Measurements from ENCODE around the gene EMILIN2. TPM values are rescaled to one million over a fixed set of nuclear protein-coding genes. Genes with fewer than 3 reads are reported as not detected.
"Not testable (repeated sequence)": the region's sequence is repeated elsewhere in the genome, so short reads cannot be mapped to it uniquely, and the experiment has no call there.

EMILIN2 gene
- total RNA-seq, 1 donor from 2014 or later: 27.9 TPM

DNA sequence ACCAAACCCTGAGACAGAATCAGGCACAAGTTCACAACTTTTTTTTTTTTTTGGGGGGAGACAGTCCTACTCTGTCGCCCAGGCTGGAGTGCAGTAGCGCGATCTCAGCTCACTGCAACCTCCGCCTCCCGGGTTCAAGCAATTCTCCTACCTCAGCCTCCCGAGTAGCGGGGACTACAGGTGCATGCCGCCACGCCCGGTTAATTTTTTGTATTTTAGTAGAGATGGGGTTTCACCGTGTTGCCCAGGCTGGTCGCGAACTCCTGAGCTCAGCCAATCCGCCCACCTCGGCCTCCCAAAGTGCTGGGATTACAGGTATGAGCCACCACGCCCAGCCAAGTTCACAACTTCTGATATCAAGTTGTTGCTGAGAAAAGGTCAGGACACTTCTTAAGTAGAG lies 68.7 kb downstream of the EMILIN2 start:
- DNase-seq: not testable (repeated sequence)

DNA sequence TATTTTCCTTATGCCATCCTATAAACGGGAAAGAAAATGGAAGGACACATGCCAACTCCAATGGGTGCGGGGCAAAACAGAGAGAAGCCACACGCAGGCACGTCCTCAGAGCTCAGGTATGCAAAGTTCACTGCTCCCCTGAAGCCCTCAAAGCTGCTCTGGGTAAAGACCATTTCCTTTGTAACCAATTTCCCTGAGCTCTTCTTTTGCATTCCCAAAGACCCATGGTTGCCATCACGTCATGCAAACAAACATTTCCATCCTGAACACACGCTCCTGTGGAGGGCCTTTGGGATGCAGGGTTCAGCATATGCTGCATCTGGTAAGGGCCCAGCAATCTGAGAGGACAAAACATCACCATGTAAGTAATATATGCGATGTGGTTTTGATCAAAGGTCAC lies 69.4 kb downstream of the EMILIN2 start:
- DNase-seq: no peak

DNA sequence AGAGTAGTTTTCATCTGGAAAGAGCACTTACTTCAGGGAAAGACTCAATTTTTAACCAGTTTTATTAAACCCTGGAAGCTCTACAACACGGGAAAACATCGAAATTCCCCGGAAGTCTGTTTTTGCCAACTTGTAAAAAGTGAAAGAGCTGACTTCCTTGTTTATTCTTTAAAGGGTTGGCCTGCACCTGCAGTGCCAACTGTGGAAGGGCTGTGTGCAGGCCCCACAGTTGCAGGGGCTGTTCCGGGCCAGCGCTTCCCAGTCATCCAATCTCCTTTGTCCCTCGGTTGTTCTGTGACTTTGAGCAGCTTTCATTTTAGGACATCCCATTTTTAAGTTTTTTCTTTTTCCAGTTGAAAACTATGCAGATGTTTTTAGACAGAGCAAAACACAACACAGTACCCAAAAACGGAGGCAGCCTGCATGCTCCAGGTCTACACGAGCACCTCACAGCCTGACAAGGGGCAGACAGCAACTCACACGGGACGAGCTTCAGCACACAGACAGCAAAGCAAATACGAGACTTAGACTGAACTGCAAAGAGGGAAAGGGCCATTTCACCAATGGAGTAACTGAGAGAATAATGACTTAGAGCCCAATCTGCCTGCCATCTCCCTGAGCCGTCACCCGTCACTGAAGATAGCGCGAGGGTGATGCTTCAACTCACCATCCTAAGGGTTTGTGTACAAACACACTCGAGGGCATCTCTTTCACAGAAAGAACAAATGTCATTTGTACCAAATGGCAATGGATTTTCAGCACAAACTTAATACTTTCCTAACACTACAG lies 70.6 kb downstream of the EMILIN2 start:
- DNase-seq: no peak

DNA sequence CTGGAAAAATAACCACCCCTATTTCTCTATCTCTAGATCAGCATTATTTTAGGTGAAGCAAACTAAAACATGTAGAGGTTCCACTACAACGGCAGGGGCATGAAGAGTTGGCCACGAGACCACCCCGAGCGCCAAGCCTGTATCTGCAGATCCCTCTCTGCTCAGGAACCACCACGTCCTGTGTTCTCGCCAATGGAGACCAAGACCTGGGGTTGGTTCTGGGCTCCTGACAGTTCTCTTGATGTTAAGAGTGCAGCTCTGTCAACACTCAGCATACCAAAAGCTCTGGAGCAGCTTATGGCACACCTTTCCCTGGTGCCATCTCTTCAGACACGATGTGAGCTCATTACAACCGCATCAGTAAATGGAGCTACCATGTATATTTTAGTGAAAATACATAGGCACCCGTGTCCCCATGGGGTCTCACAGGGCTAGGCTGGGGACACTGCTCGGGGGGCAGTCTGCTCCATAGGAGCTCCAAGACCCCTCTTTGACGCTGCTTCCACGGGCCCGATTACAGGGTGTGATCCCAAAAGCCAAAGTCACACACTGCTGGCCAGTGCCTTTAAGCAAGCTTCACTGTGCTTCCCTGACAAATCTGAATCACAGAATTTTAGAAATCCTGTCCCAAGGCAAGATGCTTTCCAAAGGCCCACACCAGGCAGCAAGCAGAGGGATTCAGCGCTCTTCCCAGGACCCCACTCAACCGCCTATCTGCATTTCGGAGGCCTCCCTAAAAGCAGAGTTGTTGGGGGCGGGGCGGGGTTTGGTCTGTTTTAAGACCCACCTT lies 72.2 kb downstream of the EMILIN2 start:
- no peak for DNase-seq

DNA sequence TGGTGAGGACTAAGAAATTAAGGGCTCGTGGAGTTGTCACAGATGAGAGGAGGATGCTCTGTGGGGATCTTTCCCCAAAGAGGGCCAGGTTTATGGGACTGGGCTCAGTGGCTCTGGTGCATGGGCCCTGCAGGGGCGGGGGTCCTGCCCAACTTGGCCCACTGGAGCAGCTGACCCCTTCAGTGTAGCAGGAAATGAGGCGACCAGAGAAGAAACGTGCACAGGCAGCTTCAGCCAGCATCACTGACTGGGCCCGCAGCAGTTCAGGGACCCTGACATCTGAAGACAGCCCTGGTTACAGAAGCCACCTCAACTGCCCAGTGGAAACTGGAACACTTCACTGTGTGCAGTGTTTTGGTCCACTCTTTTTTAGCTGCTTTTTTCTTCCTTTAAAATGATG lies 72.8 kb downstream of the EMILIN2 start:
- no peak for DNase-seq

DNA sequence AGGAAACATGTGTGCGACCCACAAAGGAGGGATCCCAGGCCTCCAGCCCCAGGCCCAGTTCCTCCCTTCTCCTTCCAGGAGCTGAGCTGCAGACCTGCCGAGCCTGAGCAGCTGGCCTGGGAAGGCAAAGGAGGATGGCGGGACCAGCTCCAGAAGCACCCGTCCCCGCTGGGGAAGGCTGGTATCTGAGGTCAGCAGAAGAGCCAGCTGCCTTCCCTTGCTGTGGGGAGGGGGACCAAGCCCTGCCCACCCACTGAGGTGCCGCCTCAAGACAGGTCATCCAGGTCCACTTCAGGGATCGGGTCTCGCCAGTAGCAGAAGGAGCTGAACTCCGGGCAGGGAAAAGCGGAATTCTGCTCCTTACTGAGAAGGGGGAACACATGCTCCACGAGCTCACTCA lies 73.2 kb downstream of the EMILIN2 start:
- DNase-seq: no peak

DNA sequence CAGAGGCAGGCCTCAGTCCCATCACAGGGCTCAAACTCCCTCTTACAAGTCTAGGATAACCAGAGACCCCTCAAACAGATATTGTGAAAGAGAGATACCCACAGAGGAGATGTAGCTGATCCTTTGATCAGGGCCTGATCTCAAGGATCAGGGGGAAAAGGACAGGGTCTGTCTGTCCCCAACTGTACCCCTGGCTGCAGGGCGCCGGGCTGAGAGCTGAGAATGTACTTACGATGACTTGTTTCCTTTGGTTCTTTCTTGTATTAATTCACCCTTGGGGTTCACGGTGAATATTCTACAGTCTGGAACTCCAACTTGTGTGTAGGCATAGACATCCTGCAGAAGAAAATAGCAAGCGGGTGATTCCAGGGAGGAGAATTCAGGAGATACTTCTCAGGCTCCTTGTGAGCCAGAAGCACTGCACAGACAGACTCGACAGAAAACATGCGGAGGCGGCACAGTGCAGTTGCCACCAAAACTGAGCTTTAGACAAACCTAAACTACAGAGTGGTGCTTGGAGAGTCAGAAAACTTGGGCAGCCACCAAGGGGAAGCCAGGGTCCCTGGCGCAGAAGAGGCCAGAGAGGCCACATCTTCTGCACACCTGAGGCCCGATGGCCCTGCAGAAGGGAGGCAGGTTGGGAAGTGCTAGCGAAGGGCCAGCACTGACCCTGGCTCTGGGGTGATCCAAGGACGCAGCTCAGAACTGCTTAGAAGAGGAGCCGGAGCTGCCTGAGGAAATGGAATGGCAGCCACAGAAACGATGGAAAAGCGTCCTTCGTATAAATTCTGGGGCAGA lies 73.9 kb downstream of the EMILIN2 start:
- DNase-seq: no peak

DNA sequence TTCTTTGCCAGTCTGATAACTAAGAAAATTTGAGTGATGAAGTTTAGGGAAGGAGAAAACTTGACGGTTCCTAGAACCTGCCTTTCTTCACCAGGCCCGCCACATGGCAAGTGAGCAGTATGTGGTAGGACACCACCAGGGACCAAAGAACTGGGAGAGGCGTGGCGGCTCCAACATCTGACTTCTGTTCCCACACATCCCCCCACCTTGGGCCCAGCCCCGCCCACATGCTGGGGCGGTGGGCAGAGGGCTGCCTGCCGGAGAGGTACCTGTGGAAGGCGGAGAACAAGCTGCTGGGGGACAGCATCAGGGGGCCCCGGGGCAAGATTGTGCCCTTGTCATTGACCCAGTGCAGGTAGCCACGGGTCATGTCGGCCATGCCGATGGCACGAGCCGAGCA lies 75.0 kb downstream of the EMILIN2 start:
- DNase-seq: no peak

DNA sequence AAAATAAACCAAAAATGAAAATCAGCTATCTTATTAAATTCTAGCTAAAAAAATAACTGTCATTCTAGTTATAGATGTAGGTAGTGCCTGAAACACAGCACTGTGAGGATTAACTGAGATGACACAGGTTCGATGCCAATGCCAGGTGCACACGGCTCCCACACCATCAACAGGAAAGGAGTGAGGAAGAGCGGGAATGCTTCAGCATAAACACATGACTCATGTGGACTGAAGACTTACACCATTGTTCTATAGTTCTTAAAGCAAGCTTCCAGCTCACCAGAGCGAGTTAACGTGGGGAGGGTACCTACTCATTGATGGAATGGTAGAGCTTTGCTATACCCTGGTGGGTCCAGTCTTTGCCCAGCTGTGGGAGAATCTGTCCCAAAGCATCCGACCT lies 76.7 kb downstream of the EMILIN2 start:
- DNase-seq: no peak

DNA sequence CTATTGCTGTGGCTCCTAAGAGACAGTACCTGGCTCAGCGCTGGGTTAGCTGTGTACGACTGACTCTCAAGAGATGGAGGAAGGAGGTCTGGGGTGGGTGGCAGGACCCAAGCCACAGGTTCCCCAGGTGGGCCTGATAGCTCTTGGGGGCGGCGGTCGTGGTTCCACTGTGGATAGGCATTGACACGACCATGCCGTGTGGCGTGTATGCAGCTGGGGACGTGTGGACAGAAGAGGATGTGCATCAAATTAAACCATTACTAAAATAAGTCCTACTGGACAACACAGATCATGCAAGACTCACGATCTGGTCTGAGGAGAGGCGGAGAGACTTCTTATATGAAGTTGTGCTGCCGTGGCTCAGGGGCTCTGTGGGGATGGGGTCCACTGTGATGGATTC lies 78.1 kb downstream of the EMILIN2 start:
- no peak for DNase-seq

DNA sequence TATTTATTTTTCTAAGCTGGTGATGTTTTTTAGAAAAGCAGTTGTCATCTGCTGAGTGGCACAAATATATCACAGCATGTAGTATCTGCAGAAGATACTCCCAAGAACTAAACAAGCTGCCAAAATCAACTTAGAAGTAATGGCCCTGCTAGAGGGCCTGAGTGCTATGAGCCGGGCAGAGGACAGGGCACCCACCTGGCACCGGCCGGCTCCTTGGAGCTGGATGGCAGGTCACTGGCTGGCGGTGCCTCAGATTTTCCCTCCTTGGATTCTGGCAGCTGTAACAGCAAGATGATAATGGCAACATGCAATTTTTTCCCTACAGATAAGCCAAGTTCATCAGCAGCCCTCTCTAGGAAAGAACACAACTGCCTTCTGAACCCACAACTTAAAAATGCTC lies 79.7 kb downstream of the EMILIN2 start:
- no peak for DNase-seq

DNA sequence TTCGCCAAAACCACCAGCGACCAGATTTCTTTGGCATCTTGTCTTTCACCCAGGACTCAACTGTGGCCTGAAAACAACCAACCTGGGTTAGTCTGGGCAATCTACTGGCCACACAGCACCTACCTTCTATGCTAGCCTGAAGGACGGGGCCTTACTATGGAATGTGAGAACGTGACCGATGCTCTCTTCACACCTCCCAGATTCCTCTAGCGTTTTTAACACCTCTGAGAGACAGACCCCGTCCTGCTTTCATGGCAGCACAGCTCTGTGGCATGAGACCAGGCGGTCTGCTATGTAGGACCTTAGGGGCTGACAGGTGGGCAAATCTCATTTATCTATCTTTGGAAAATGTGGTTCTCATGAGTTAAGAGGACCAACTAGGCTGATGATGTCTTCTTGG lies 80.9 kb downstream of the EMILIN2 start:
- DNase-seq: no peak

DNA sequence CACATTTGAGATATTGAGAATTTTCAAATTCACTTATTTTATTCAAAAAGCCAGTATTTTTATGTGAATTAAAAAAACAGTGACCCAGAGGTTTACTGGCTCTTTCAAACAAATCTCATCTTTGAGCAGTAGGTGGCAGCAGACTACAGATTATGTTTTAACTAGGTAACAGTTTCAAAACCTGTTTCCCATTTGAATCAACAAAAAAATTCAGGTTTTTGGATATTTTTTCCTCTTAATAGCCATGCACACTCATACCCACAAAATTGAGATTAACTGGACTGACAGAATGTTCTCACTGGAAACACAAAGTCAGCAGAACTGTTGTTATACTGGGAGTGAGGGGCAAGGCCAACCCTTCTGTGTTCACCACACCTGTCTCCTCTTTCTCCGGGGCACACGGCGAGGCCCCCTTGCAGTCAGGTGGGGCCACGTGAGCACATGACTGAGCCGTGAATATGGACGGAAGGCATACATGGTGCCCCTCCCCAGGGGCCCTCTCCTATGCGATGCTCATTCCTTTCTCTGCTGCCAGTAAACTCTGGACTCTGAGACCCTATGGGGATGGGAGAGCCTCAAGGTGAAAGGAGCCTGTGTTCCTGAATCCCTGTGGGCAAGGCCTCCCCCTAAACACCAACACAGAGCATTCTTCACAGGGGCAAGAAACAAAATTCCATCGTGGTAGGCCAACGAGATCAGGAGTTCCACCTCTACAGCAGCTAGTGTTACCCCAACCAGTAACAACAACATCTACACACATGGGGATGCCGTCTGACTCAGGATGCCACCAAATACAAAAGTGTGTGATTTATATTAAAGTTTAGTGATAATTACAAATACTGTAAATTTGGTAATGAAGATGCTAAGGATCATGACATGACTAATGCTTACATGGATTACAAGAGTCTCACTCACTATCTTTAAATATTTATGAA lies 85.7 kb downstream of the EMILIN2 start:
- peak; percentile 89 for DNase-seq

DNA sequence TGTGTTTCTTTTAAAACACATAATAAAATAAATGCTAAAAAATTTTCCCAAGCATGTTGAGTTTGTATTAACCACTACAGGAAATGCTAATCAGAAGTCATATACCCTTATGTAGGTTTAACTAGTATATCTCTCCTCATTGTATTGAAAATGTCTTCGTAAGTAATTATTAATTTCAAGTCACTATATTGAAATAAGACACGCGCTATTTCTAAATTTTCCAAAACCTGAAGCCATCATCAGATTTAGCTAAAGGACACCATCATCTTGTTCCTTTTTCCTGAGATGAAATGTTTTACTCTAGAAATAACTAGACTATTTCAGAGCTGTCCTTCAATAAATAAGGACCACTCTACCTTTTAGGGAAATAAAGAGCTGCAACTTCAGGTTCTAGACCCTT lies 87.2 kb downstream of the EMILIN2 start:
- DNase-seq: no peak

DNA sequence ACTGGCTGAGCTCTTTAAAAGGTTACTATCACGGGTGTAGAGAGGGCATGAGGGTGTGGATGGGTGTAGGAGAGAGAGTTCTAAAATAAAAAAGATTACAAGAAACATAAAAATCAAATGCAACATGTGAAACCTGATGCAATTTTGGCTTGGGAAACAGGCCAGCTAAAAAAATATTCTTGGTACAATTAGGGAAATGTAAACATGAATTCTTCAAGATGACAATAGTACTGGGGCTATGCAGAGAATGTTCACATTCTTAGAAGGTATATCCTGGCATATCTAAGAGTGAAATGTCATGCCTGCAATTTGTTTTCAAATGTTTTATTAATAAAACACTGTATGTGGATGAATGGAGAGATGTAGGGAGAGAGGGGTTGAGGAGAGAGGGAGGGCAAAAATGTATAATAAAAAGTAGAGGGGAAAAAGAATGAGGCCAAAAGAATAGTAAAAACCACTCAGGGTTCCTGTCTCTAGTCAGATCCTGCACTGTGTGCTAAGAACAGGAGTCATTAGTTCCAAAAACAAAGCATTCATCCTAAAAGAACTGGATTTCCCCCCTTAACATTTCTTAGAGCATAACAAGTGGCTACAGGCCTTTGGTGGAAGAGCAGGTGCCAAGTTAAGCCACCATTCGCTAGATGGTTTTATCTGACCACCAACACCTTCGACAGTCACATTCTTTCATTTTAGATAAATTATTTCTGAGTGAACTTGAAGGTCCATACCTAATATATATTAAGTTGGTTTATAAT lies 88.8 kb downstream of the EMILIN2 start:
- no peak for DNase-seq

DNA sequence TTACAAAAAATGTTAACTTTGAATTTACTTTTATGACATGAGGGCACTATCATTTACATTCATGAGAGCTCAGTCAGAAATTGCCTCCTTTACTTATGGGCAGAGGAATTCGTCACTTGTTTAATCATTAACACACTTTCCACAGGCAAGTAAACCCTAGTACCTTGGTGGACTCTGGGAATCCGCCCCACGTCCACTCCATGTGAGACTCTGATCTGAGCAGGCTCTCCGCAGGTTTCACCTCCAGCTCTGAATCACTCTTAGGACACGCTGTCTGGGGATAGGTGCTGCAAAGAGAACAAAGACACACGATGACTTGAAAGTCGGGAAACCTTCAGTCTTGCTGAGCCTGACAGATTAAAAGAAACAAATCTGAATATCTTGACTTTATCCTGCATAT lies 92.5 kb downstream of the EMILIN2 start:
- no peak for DNase-seq

DNA sequence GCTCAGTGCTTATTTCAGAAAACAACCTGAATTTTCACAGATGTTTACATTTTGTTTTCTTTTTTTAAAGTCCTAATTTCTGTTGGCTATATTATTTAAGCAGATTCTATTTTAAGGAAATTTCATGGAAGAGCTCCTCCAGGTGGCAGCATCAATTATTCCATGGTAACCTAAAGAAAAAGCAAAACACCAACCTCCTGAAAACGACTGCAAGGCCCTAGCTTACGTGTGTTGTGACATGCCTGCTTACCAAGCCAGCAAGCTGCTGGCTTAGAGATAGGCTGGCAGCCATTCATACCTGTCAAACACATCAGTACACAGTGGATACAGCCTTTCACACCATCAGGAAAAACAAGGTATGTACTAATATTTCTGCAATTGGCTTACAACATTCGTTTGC lies 101.2 kb downstream of the EMILIN2 start:
- DNase-seq: peak; percentile 67

DNA sequence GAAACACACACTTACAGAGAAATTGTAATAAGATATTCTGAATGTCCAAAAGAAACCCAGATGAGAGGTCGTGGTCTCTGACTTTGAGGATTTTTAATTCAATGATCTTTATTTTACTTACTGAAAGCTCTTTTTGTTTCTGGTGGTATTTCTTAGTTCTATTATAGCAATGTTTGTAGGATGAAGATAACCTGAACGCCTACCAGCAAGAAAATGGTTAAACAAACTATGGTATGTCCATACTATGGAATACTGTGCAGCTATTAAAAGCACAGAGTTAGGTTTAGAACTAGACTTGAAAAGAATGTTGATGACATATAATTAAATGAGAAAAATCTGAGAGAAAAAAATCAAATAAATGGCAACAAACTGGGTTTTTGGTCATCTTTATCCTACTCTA lies 105.8 kb downstream of the EMILIN2 start:
- DNase-seq: no peak

DNA sequence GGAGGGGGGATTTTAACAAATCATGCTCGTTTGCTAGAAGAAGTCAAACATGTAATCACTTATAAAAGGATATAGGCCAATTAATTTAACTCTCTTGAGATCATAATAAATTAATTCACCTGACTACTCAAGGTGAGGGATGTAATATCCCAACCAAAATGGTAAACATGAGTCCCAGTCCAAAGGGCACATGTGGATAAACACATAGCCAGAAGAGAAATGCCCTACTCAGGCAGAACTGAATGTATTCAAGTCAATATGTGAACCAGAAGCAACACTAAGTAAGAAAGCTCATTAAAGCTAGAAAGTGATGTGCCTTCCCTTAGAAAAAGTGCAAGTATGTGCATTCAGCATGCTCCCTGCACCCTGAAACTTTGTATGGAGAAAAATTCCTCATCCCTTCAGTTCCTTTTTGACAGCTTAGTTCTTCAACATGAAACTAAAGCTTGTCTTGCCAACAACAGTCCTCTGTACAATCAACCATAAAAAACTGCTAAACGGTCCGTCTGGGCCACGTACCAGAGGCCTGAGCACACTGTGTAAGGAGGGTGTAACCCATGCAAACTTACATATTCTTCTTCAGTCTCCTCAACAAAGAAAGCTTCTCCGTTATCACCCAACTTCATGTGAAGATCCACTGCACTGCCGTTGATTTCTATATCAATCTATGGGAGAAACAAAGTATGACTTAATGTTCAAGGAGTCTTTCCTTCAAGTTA lies 107.3 kb downstream of the EMILIN2 start:
- no peak for DNase-seq

DNA sequence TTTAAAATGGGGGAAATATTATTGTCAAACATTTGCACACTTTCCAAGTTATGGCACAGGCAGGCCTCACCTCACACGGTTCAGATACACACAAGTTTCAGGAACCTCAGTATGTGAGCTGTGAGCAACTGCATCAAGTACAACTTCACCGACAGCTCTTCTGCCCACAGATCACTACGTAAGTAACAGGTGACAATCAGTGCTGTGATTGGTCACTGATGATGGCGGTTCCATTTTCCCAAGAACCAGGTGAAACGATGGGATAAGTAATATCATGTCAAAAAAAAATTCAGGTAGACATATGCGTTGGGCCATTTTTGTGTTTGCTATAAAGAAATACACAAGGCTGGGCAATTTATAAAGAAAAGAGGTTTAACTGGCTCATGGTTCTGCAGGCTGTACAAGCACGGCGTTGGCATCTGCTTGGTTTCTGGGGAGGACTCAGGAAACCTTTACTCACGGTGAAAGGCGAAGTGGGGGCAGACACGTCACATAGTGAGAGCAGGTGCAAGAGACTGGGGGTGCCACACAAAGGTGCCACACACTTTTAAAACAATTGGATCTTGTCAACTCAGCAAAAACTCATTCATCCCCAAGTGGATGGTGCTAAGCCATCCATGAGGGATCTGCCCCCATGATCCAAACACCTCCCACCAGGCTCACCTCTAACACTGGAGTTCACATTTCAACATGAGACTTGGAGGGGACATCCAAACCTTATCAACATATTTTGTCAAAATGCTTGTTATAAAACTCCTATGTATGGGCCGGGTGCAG lies 108.3 kb downstream of the EMILIN2 start:
- DNase-seq: no peak
